Endodermal cell (in vitro differentiated cells): ENCODE results near the gene INPP4B. TPM values are rescaled to one million over a fixed set of nuclear protein-coding genes. Genes with fewer than 3 reads are reported as not detected.

Source experiments
- DNase-seq: peaks from one replicate; pipeline ENCODE4 v3.0.0-alpha.2; 2017
- H3K27ac ChIP-seq: 2 replicates; pipeline ENCODE4 v1.5.1; 2013; ENCODE audit warnings: mild to moderate bottlenecking, low read depth, low read length, moderate library complexity
- H3K27me3 ChIP-seq: 2 replicates; pipeline ENCODE4 v1.6.1; 2013; ENCODE audit warnings: mild to moderate bottlenecking, low read length, moderate library complexity; ENCODE audit not compliant: insufficient read depth, control insufficient read depth, poor library complexity, severe bottlenecking
- H3K36me3 ChIP-seq: 2 replicates; pipeline ENCODE4 v1.7.0; 2013; ENCODE audit warnings: mild to moderate bottlenecking, low read length, moderate library complexity; ENCODE audit not compliant: control insufficient read depth, insufficient read depth
- H3K4me1 ChIP-seq: one replicate; pipeline ENCODE4 v1.7.0; 2013; ENCODE audit warnings: low read length; ENCODE audit not compliant: control insufficient read depth, insufficient read depth
- H3K4me3 ChIP-seq: 2 replicates; pipeline ENCODE4 v1.5.1; 2013; ENCODE audit warnings: mild to moderate bottlenecking, low read length, moderate library complexity
- H3K9ac ChIP-seq: 2 replicates; pipeline ENCODE4 v1.6.1; 2013; ENCODE audit warnings: mild to moderate bottlenecking, low read length, moderate library complexity; ENCODE audit not compliant: poor library complexity, severe bottlenecking; ENCODE audit errors: extremely low read depth
- H3K9me3 ChIP-seq: 2 replicates; pipeline ENCODE4 v1.6.1; 2013; ENCODE audit warnings: mild to moderate bottlenecking, low read length, moderate library complexity; ENCODE audit not compliant: control insufficient read depth
- H3K27ac Mint-ChIP-seq: 2 replicates; pipeline ENCODE4 v1.8.0; 2020; ENCODE audit warnings: mixed read lengths
- H3K27me3 Mint-ChIP-seq: 2 replicates; pipeline ENCODE4 v1.8.0; 2021; ENCODE audit warnings: mild to moderate bottlenecking, mixed read lengths; ENCODE audit not compliant: insufficient read depth
- H3K36me3 Mint-ChIP-seq: 2 replicates; pipeline ENCODE4 v1.8.0; 2020; ENCODE audit warnings: low read depth, mixed read lengths
- H3K4me1 Mint-ChIP-seq: 2 replicates; pipeline ENCODE4 v1.8.0; 2020; ENCODE audit warnings: mixed read lengths
- H3K4me3 Mint-ChIP-seq: 2 replicates; pipeline ENCODE4 v1.8.0; 2020; ENCODE audit warnings: mild to moderate bottlenecking, moderate library complexity, mixed read lengths
- H3K9me3 Mint-ChIP-seq: 2 replicates; pipeline ENCODE4 v1.8.0; 2020; ENCODE audit warnings: mild to moderate bottlenecking, mixed read lengths
- WGBS, 2 experiments: methylation state at CpG; one replicate each; pipeline versions ENCODE4 v1.1.5 to v1.1.7; 2013; ENCODE audit warnings: missing lambda C conversion rate in 2 of 2, mixed read lengths in 1 of 2; ENCODE audit not compliant: insufficient coverage in 1 of 2, insufficient read length in 1 of 2; 5-methylcytosine and 5-hydroxymethylcytosine counted together
- total RNA-seq, 2 donors: library from RNA; stranded (reverse); fragmentation: NEBNext Ultra II Directional in 1 of 2; extraction: Animal tissue kit (Norgen Biotek cat#: 25700) in 1 of 2; gene quantifications; 2 replicates in 1 of 2; 3 replicates in 1 of 2; pipeline ENCODE4 v1.2.1, GENCODE V29; 2021
- TF ChIP-seq, protein P1 (sequence below): fragments of 200-600 bp; sonication (generic); conservative IDR thresholded peaks from 2 replicates; pipeline ENCODE4 v1.5.0; 2021; ENCODE audit warnings: antibody characterized with exemption, mild to moderate bottlenecking

Gene INPP4B
- total RNA-seq, 2 donors from 2014 or later: 0.64 to 0.66 TPM

DNA sequence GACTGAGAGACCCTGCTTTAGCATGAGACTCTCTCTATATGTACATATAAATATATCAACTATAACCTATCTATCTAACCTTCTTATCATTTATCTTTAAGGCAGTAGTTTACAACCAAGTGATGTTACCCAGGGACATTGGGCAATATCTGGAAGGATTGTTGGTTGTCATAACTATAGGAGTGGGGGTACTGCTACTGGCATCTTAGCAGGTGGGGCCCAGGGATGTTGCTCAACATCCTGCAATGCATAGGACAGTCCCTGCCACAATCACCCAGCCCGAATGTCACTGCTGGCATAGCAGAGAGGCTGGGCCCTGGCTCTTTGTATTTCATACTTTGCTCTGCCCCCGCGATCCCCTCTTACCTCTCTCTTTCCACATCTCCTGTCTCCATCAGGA lies 812.0 kb downstream of the INPP4B start:
- H3K9me3 Mint-ChIP-seq: no peaks in the 10 kb centered on the region
- 91 to 100% methylated on average over 2 to 3 of the region's 3 CpGs for WGBS, 2 experiments
- Histone ChIP-seq H3K9ac (no peak overlapping the region), H3K4me3 (no peak overlapping the region), H3K36me3 (no peaks in the 10 kb centered on the region), H3K9me3 (no peaks in the 10 kb centered on the region), H3K4me1 (no peaks in the 10 kb centered on the region), H3K27ac (no peak overlapping the region), H3K27me3 (no peaks in the 10 kb centered on the region)
- no peak for DNase-seq
- TF ChIP-seq, protein P1, sequence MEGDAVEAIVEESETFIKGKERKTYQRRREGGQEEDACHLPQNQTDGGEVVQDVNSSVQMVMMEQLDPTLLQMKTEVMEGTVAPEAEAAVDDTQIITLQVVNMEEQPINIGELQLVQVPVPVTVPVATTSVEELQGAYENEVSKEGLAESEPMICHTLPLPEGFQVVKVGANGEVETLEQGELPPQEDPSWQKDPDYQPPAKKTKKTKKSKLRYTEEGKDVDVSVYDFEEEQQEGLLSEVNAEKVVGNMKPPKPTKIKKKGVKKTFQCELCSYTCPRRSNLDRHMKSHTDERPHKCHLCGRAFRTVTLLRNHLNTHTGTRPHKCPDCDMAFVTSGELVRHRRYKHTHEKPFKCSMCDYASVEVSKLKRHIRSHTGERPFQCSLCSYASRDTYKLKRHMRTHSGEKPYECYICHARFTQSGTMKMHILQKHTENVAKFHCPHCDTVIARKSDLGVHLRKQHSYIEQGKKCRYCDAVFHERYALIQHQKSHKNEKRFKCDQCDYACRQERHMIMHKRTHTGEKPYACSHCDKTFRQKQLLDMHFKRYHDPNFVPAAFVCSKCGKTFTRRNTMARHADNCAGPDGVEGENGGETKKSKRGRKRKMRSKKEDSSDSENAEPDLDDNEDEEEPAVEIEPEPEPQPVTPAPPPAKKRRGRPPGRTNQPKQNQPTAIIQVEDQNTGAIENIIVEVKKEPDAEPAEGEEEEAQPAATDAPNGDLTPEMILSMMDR: no peak
- H3K4me3 Mint-ChIP-seq: no peak overlapping the region
- no peak overlapping the region for H3K27ac Mint-ChIP-seq
- H3K27me3 Mint-ChIP-seq: no peaks in the 10 kb centered on the region
- no peaks in the 10 kb centered on the region for H3K36me3 Mint-ChIP-seq
- H3K4me1 Mint-ChIP-seq: no peaks in the 10 kb centered on the region

DNA sequence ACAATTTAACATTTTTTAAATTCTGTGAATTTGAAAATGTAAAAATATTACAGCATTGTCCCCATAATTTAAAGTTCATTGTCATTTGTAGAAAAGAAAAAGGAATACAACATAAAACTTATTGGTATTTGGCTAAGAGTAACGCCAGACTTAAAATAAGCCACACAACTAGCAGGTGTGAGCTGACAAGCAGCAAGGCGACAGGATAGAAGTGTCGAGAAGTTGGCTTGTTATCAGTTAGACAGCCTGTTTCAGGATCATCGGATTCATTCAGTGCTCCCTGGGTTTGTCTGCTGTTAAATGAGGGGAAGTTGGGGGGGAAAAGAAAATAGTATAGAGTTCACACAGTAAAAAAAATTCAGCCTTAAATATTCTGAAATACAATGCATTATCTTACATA lies 816.1 kb downstream of the INPP4B start:
- TF ChIP-seq, protein P1: no peak
- Mint-ChIP-seq H3K27me3 (no peaks in the 10 kb centered on the region), H3K27ac (no peak overlapping the region), H3K36me3 (no peaks in the 10 kb centered on the region), H3K4me1 (no peaks in the 10 kb centered on the region), H3K4me3 (no peak overlapping the region), H3K9me3 (no peaks in the 10 kb centered on the region)
- DNase-seq: no peak
- no peak overlapping the region for H3K4me3 ChIP-seq
- no peaks in the 10 kb centered on the region for H3K9me3 ChIP-seq
- H3K27me3 ChIP-seq: no peaks in the 10 kb centered on the region
- H3K36me3 ChIP-seq: no peaks in the 10 kb centered on the region
- no peaks in the 10 kb centered on the region for H3K4me1 ChIP-seq
- H3K27ac ChIP-seq: no peak overlapping the region
- 82 to 88% methylated on average over 3 to 4 of the region's 4 CpGs for WGBS, 2 experiments
- H3K9ac ChIP-seq: no peak overlapping the region

DNA sequence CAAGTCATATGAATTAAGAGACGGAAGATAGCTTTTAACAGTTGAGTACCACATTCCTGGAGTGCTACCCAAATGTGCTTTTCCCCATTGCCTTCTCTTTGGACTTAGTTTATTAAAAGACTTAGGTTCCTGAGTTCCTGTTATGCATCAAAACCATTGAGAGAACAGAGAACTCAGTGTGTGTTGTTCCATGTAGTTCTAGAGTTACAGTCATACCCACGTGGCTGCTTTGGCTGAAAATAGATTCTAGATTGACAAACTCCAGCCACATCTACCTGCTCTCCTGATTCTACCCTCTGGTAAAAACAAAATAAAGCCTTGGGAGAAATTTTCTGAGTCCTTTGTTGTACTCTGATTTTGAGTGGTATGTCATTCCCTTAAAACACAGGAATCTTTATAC lies 824.3 kb downstream of the INPP4B start:
- no peaks in the 10 kb centered on the region for H3K4me1 ChIP-seq
- 88% methylated on average over 2 of the region's 2 CpGs; no CpG with 5 or more reads in 1 of the 2 experiments for WGBS, 2 experiments
- H3K9me3 Mint-ChIP-seq: no peaks in the 10 kb centered on the region

More for the DNA sequence above, 824.3 kb downstream of the INPP4B start:
- no peak overlapping the region for H3K4me3 ChIP-seq
- no peaks in the 10 kb centered on the region for H3K36me3 ChIP-seq
- no peak overlapping the region for H3K9ac ChIP-seq
- no peak for DNase-seq
- TF ChIP-seq, protein P1: no peak
- H3K9me3 ChIP-seq: no peaks in the 10 kb centered on the region
- Mint-ChIP-seq H3K27me3 (no peaks in the 10 kb centered on the region), H3K4me1 (no peaks in the 10 kb centered on the region), H3K36me3 (no peaks in the 10 kb centered on the region), H3K27ac (no peak overlapping the region), H3K4me3 (no peak overlapping the region)
- H3K27me3 ChIP-seq: no peaks in the 10 kb centered on the region
- H3K27ac ChIP-seq: no peak overlapping the region
